GM18907 (cell line): ENCODE data around the gene SH3BP5L.
A peak's percentile ranks its signal among the peaks of the same experiment; 100 is the strongest.
"Not testable (repeated sequence)": the region's sequence is repeated elsewhere in the genome, so short reads cannot be mapped to it uniquely, and the experiment has no call there.

Experiments used
- ATAC-seq: cut with Tn5 transposase; IDR thresholded peaks from one replicate; pipeline ENCODE4 v1.9.1; 2021; ENCODE audit warnings: mild to moderate bottlenecking, moderate library complexity; ENCODE audit not compliant: unreplicated experiment

SH3BP5L gene

DNA sequence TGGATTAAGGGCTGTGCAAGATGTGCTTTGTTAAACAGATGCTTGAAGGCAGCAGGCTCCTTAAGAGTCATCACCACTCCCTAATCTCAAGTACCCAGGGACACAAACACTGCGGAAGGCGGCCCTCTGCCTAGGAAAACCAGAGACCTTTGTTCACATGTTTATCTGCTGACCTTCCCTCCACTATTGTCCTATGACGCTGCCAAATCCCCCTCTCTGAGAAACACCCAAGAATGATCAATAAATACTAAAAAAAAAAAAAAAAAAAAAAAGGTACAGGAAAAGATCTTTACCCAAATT, 5.0 kb upstream of the SH3BP5L start:
- ATAC-seq: not testable (repeated sequence)

DNA sequence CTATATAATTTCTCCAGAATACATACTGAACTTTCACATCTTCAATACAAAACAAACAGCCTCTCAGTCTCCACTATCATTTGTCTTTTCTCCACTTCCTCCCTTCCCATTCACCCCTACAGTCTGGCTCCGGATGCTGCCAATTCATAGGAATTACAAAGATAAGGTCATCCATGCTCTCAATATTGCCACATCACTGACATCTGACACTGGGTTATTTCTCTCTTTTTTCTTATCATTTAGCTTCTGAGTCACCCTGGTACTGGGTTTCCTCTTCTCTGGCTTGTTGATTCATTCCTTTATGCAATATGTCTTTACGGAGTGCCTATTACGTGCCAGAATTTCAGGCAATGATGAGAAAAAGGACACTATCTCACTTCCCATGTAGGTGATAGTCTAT, 3.1 kb upstream of the SH3BP5L start:
- ATAC-seq: no peak

DNA sequence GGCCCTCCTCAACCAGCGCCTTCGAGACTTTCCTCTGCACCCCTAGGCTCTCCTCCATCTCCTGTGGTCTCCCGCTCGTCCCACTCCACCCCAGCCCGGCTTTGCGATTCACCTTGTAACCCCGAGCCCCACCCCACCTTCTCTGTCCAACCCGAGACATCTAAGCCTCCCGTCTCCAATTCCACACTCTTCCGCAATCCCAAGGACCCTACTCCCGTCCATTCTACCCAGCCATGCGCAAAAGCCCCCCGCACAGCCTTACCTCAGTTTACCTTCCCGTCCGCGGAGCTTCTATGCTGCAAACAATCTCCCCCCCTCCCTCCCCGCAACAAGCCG, 174 bp downstream of the SH3BP5L start:
- ATAC-seq: peak; percentile 5

DNA sequence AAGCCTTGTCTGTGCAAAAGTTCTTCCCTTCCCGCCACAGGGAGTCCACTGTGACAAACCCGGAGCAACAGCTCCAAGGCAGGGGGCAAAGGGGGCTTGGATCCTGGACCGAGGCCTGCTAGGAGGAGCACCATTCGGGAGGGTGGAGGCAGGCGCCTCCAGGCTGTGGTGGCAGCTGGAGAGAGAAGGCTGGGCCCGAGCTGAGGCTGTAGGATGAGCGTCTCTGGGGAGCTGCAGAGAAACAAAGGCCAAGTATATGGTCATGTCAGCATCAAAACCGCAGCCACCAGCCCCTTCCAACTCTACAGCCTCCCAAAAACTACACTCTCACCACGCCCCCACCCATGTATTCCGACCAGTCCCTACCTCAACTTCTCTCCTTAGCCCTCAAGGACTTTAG, 579 bp downstream of the SH3BP5L start:
- ATAC-seq: no peak

DNA sequence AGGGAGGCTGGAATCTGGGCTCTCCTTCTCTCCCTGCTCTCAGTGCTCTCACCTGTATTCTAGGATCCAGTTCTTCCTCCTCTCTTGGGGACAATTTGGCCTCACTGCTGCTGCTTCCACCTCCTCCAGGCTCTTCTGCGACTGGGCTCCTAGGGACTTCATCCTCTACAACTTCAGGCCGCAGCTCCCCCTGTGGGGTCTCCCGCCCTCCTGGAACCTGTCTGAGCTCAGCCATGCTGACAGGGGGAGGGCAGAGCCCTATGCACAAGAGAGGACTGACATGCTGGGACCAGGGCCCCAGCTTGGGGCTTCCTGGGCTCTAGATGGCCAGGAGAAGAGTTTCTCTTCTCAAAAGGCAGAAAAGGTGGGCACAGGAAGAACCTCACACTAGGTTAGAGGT, 1.0 kb downstream of the SH3BP5L start:
- ATAC-seq: no peak

DNA sequence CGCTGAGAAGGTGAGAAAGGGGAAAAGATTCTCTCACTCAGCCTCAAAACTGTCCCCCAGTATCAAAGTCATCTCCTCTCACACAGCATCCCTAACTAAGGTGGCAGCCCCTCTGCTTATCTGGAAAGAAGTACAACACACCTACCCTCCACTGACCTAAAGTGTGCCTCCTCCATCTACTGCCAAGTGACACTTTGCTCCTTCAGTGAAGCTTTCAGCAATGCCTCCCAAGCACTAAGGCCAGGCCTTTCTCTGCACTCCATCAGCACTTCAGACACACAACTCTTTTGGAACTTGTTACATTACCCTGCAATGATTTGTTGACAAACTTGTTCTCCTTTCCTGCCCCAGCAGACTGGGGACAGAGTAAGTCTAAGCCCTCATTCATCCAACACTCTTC, 1.4 kb downstream of the SH3BP5L start:
- ATAC-seq: no peak

DNA sequence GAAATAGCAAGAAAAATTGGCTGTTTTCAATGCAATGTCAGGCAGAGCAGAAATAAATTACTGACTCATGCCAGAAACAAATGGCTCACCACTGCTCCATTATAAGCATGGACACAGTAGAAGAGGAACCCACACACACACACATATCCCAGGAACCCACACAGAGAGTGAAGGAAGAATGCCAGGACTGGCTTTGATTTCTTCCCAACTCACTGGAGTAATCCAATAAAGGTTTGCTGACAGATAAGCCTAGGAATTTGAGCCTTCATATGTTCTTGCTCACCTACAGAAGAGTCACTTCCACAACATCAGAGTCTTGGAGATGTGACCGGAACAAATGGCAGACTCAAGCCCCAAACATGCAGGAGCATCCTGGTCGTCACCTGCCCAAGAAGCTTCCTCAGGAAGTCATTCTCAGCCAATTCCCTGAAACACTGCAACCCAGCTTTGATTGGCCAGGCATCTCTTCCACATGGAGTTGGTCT, 2.2 kb downstream of the SH3BP5L start:
- ATAC-seq: no peak

DNA sequence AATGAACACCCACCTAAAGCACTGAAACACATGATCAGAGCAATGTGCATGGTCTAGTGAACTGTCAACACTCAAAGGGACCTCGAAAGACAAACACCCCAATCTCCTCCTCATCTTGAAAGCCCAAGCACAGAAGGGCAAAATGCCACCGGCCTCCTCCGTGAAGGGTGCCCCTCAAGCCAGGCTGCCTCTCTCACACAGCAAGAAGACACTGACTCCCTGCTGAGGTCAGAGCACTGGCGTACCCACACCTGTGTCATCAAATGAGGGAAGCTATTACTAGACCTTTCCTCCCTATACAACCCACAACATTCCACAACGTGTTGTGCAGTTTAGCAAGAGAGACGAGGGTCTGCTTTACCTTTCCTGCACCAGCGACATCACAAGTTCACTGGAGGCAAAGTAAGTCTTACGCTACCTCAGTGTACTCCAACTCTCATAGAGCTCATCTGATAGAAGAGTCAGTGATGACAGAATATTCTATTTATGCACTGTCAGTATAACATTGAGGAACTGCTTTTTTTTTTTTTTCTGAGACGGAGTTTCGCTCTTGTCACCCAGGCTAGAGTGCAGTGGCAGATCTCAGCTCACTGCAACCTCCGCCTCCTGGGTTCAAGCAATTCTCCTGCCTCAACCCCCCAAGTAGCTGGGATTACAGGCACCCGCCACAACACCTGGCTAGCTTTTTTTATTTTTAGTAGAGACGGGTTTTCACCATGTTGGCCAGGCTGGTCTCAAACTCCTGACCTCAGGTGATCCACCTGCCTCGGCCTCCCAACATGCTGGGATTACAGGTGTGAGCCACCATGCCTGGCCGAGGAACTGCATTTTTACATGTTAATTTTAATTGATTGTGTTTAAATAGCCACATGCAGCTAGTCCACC, 3.3 kb downstream of the SH3BP5L start:
- ATAC-seq: no peak

DNA sequence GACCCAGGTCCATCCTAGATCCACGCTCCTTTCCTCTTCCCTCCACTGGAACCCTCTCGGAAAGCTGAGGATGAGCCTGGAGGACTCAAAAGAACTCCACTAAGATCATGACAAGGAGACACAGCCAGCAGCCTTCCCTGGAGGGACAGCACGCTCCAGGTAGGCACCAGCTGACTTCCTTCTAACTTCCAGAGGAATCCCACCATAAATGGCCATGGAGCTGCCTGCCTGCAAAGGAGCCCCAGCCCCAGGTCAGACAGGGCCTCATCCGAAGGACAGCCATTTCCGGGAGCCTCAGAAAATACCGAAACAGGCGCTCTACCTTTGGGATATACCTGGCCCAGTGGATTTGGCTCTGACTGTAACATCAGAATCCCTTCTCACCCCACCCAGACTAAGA, 4.1 kb downstream of the SH3BP5L start:
- ATAC-seq: no peak

DNA sequence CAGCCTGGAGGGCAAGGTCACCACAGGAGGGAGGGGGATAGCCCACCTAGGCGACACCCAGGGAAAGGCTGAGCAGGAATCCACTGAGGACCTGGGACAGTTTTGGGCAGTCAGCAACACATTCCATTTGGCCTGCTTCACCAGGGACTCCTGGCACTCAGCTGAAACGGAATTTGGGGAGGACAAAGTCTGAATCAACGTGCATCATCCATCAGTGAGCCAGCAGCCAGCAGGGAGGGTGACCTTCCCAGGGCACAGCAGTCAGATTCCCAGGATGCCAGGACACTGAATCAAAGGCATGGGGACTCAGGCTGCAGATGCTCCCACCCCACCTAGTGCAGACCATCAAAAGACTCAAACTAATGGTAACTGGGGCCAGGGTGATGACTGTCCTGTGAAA, 4.6 kb downstream of the SH3BP5L start:
- ATAC-seq: no peak

DNA sequence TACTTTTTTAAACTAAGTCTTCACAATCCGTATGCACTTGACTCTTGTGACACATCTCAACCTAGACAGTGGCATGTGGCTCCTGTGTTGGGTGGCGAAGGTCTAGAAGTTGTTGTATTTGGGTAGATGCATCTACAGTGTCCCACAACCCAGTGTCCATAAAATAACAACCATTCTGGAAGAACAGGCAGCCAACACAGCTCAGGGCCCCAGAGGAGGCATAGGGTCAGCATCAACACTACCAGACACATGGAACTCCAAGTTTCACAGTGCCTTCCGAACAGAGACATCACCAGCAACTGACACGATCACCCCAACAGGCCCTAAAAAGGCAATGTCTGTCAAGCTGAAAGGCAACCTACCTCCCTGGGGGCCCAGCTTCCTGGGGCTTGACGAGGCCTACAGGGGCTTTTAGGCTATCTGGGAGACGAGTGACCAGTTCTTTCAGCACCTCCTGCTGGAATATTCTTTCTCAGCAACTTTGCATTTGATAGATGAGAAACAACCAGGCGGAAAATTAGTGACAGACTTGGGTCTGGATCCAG, 5.6 kb downstream of the SH3BP5L start:
- no peak for ATAC-seq

DNA sequence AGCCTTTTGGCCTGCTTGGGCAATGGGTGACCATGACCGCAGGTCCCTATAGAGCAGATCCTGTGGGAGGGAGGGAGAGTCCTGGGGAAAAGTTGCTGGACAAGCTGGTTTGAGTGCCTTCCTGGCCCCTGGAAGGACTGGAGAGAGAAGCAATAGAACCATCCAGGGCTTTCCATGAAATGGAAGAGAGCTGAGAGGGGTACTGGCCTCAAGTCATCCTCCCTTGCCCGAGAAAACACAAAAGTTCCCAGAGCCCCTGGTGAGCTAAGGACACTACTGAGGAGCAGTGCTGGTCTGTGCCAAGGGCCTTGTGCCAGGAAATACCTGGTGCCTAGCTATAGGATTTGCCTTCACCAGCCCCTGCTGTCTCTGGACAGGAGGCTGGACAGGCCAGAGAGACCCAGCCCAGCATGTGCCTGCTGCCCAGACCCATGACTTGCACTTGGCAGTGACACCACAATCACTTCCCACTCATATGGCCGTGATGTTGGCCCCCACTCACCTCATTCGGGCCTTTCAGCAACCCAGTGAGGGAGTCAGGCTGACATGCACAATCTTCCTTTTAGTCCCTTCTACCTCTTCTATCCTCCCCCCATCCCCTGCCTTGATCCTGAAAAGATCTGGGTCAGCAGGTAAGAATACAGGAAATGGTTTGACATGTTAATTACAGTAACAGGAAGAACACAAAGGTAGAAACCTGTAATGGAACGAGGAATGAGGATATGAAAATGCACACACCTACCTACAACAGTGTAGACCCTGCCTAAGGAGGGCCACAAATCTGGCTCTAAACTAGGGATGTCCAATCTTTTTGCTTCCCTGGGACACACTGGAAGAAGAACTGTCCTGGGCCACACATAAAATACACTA, 7.0 kb downstream of the SH3BP5L start:
- ATAC-seq: no peak

DNA sequence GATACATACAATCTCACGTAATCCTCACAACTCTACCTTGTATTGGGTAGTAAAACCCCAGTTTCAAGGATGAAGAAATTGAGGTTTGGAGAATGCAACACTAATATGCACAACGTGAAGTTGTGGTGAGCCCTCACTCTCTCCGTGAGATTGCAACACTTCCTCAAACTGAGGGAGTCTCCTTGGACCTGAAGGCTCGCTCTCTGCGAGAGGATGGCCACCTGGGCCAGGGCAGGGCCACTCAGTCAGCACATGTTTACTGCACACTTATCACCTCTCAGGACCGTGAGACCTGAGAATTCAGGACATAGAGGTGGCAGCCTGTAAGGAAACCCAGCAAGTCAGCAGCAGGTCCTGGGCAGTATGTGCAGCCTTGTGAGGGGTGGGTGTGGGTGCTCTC, 8.7 kb downstream of the SH3BP5L start:
- no peak for ATAC-seq

DNA sequence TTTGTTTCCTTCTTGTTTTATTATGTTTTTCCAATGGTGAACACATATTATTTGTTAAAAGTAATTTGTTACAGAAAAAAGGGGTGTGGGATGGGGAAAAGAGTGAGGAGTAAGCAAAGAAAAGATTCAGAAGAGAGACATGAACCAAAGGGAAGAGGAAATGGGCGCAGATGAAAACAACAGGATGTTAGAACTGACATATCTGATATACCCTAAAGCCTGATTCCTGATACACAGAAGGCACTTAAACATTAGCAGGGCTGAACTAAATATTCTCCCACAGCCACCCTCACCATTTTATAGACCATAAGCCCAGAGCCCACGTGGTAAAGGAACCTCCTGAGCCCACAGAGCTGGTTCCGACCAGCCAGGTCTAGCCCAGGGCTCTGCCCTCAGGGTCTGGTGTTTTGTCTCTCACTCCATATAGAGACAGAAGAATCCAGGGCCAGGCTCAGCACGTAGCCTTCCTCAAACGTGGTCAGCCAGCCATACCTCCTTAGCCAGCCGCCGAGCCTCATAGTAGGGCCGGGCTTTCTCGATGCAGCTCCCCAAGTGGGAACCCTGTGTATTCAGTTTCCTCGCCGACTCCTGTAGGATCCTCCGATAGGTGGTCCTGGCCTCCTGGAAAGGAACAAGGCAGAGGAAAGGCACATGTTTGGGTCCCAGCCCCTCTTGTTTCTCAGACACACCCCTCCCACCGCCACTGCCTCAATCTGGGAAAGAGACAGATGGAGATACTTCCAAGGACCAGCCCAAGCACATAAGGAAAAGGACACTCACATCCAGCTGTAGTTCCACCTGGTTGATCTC, 9.5 kb downstream of the SH3BP5L start:
- ATAC-seq: no peak

DNA sequence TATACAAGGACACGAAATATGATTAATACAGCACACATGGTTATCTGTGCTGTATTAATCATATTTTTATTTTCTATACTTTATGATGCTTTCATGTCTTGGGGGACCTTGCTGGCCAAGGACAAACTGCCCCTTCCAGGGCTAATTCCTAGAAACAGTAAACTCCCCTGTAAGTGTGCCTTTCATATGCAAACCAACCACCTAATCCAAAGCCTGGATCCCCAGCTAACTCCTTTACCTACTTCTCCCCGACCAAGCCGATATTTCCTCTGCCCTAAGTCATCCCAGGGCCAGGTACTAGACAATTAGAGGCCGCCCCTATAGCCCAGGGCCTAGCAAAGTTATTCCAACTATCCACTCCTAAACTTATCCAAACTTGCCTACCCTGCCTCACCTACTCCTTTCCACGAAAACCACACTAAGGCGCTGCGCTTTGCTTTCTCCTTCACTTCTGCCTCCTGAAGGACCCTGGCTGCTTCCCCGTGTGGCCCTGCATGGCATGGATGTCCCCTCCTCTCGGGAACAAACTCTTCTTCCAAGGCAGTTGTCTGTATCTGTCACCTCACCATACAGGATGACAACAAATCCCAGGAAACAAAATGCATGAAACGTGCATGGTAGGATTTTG, 10.2 kb downstream of the SH3BP5L start:
- no peak for ATAC-seq

DNA sequence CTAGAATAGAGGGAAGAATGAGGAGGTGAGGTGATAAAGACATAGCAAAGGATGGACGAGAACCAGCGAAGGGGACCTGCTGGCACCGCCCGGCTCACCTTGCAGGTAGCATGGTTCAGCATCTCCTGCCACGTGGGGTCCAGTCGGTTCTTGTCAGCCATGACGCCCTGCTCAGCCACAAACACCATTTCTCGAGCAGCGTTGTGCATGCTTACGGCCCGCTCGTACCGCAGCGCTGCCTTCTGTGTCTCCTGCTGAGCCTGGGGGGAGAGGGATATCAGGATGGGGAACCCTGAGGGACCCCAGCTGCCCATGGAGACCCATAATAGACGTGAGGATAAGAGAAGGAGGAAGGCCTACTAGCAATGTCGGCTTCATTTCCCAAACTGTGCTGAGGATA, 11.4 kb downstream of the SH3BP5L start:
- no peak for ATAC-seq

DNA sequence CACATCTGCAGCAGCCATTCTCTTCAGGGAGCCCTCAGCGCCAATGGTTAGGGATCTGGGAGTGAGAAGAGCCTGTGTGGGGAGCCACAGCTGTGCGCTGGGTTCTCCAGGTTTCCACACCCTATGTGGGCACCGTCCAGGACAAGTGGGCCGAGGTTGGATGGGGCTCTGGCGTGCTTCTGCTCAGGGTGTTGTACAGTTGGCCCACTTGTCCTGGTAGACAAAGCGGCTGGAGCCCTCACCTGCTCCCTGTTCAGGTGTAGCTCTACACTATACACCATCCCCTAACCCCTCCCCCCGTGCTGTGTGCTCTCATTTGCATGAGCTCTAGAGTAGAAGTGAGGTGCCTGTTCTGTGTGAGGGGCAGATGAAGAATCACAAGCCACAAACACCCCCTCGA, 12.2 kb downstream of the SH3BP5L start:
- ATAC-seq: no peak

DNA sequence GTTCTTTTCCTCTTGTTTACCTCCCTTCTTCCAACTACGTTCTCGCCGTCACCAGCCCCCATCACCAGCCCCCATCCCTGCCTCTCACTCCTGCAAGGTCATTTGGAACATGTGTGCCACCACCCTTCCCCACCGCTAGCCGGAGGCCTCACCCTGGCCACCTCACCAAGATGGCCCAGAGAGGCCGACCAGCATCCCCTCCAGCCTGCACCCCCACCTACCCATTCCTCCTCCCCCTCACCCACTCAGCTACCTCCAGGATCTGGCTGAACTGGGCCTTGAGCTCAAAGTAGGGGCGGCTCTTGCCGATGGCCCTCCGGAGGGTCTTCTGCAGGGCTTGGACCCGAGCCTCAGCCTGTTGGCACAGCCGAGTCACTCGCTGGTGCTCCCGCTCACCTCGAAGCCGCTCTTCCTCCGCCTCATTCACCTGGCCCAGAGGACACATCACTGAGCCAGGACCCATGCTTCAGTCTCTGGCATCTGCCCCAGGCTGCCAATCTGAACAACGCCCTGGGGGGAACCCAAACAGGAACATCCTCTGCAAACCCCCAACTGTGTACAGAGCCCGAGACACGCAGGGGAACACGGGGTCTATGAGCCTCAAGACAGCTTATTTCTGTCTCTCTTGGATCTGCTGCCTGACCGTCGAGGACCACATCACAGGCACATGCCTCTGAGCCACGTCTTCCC, 12.8 kb downstream of the SH3BP5L start:
- ATAC-seq: no peak

DNA sequence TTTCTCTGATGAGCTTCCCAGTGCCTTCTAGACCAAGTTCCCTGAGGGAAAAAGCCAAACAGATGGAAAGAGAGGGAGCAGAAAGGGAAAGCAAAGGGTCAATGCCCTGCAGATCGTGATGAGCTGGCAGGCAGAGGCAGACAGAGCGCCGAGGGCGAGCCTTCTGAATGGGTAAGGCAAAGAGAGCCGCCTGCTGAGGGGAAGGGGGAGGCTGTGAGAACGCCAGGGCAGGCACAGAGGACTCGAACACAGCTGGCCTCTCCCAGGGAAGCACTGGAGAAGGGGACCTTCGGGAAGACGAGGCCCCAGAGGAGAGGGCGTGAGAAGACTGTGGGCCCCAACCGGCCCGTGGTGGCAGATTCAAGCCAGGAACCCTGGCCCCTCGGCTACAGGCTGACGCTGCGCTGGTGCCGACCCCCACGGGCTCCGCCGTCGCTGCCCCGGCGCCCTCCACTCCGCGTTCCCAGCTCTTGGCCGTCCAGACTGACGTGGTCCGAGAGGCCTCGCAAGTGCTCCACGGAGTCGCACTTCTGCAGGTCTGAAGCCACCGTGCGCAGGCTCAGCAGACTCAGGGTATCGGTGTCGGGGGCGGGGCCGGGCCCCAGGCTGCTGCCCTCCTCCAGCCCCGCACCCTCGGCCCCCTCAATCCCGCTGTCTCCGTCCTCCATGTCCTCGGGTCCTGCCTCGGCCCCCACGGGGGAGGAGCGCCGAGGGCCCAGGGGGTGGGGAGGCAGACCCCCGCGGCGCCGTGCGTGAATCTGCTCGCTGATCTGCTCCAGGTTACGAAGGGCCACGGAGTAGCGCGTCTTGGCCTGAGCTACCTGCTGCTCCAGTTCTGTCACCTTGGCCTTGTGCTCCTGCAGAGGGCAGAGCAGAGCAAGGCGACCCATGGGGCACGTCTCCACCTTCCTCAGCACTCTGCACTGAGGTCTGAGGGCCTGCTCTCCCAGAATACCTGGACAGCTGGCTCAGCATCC, 13.9 kb downstream of the SH3BP5L start:
- ATAC-seq: no peak
